ENCODE data around the gene MOB4.
"Not testable (repeated sequence)": the region's sequence is repeated elsewhere in the genome, so short reads cannot be mapped to it uniquely, and the experiment has no call there.

The MOB4 gene

DNA sequence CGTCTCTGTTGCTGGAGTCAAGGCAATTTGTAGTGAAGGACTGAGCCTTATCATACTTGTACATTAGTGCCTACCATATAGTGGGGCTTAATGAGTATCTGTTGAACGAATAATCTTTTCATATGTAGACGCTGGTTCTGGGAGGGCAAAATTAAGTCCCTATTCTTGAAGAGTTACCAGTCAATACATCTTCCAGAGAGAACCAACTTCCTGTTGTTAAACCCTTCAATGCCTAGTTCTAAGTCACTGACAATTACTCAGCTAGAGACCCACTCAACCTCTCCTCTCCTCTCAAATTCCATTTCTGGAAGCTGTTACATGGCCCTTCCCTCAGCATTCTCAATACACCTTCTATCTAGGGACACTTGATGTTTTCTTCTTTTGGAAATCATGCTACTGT is 1.1 kb upstream of the MOB4 start:
- DNase-seq (ENCODE audit: low read depth): no peak

DNA sequence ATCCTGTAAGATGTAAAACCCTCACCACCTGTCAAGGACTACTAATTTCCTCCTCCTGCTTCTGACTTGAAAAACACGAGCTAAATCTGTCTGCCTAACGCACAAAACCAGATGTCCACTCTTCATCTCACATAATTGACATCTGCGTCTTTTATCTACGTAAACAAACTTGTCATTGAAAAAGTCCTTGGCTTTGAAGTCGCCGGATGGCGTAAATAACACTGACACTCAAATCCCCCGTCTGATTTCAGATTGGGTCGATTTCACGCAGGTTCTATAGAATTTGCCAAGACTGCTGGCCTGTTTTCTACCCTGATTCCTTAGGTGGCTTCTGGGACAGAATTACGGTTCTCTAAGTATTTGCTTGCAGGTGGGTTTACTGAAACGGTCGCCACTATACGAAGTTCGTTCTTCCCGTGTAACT is 539 bp upstream of the MOB4 start:
- no peak for DNase-seq (ENCODE audit: low read depth)

DNA sequence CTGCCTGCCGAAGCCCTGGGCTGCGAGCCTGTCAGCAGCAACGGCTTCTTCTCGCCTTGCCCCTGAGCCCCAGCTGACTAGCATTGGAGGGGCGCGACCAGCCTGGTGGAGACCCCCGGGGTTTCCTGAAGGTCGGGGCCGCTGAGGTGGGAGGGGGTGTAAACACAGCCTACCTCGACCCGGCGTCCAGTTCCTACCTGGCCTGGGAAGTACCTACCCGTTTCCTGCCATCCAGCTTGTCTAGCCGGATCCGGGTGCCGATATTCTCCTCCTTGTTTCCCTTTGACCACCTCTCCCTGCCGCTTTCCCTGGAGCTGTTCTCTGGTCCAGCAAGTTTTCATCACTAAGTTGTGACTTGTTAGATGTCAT is 511 bp downstream of the MOB4 start:
- DNase-seq (ENCODE audit: low read depth): no peak

- DNase-seq (ENCODE audit: low read depth): no peak
Observed at GRCh38 chr2:197517150-197517549, 1.3 kb downstream of the MOB4 start.

DNA sequence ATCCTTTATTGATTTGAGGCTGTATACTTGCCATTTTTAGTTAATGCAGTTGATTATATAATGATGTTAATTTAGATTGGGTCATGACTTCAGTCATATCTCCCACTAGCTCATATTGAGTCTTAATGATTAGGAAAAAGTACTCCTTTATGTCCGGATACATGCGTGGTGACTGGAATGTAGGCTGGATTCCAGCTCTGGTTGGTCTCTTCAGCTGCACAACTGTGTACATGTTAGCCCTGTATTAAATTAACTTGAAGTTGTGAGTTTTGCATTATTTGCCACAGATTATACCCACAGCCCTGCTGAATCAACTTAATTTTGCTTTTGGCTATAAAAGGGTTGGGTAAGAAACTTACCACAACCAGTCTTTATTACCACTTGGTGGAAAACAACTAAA is 22.5 kb downstream of the MOB4 start:
- no peak for DNase-seq (ENCODE audit: low read depth)

- no peak for DNase-seq (ENCODE audit: low read depth)
Observed at GRCh38 chr2:197539734-197540133, 23.9 kb downstream of the MOB4 start.

DNA sequence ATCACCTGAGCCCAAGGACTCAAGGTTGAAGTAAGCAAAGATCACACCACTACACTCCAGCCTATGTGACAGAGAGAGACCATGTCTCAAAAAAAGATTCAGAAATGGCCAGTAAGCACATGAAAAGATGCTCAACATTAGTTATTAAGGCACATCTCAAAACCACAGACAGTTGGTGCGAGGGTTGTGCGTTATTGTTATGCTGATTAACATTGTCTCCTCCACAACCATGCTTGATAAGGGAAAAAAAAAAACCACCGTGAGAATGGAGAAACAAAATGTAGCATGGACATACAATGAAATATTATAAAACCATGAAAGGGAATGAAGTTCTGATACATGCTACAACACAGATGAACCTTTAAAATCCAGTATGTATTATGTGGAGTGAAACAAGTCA is 27.3 kb downstream of the MOB4 start:
- DNase-seq (ENCODE audit: low read depth): no peak

GRCh38 chr2:197547163-197547900 is 31.5 kb downstream of the MOB4 start:
- DNase-seq (ENCODE audit: low read depth): no peak

GRCh38 chr2:197548582-197548981 is 32.7 kb downstream of the MOB4 start:
- DNase-seq (ENCODE audit: low read depth): no peak

DNA sequence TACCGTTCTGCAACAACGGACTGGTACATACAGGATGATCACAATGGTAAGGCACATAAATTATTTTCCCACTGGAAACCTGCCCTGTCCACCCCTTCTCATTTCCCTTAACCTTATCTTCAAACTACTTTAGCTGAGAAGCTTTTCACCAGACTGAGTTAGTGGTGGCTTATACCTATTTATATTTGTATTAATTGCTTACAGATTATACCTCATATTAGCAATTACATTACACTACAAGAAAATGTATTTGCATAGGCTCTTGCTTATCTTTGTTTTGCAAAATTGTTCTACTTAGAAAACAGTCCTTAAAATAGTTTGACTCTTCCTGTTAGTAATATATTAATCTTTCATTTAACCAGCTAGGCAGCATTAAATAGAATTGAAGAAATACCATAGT is 35.4 kb downstream of the MOB4 start:
- not testable (repeated sequence) for DNase-seq (ENCODE audit: low read depth)

GRCh38 chr2:197555467-197555866 is 39.6 kb downstream of the MOB4 start:
- no peak for DNase-seq (ENCODE audit: low read depth)

DNA sequence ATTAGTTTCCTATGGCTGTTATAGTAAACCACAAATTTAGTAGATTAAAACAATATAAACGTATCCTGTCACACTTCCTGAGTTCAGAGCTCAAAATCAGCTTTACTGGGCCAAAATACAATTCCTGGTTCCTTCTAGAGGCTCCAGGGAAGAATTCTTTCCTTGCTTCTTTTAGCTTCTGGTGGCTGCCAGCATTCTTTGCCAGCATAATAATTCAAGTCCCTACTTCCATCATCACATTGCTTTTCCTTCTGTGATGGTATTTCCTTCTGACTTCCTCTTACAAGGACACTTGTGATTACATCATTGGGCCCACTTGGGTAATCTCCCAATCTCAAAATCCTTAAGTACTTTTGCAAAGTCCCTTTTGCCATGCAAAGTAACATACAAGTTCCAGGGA is 40.6 kb downstream of the MOB4 start:
- DNase-seq (ENCODE audit: low read depth): no peak

DNA sequence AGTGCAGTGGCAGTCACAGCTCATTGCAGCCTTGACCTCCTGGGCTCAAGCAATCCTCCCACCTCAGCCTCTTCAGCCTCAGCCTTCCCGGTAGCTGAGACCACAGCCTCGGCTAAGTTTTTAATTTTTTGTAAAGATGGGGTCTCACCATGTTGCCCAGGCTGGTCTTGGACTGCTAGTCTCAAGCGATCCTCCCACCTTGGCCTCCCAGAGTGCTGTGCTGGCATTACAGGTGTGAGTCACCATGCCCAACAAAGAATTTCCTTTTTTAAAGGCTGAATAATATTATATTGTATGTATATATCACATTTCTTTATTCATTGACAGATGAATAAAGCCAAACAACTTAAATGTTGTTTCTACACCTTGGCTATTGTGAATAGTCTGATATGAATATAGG is 42.5 kb downstream of the MOB4 start:
- DNase-seq (ENCODE audit: low read depth): no peak

DNA sequence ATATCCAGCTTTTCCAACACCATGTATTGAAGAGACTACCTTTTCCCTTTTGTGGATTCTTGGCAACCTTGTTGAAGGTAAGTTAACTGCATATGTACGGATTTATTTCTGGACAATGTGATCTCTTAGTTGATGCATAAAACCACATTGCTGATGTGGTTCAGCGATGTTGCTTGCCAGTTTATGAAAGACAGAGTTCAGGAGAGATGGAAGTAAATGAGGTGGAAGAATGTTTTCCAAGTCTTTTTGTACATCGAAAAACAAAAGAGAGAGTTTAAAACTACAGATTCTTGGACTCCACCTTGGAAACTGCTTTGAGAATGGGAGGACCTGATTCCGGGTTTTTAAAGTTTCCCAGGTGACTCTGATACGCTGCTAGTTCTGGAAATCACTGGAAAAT is 43.8 kb downstream of the MOB4 start:
- DNase-seq (ENCODE audit: low read depth): no peak

GRCh38 chr2:197560146-197560665 is 44.3 kb downstream of the MOB4 start:
- no peak for DNase-seq (ENCODE audit: low read depth)

- DNase-seq (ENCODE audit: low read depth): no peak
Observed at GRCh38 chr2:197571627-197572271, 55.9 kb downstream of the MOB4 start.

DNA sequence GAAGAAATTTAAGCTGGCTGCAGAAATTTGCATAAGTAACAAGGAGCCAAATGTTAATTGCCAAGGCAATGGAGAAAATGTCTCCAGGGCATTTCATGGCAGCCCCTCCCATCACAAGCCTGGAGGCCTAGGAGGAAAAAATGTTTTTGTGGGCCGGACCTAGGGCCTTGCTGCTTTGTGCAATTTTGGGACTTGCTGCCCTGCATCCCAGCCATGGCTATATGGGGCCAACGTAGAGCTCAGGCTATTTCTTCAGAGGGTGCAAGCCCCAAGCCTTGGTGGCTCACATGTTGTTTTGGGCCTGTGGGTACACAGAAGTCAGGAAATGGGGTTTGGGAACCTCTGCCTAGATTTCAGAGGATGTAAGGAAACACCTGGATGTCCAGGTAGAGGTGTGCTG is 57.7 kb downstream of the MOB4 start:
- DNase-seq (ENCODE audit: low read depth): no peak

DNA sequence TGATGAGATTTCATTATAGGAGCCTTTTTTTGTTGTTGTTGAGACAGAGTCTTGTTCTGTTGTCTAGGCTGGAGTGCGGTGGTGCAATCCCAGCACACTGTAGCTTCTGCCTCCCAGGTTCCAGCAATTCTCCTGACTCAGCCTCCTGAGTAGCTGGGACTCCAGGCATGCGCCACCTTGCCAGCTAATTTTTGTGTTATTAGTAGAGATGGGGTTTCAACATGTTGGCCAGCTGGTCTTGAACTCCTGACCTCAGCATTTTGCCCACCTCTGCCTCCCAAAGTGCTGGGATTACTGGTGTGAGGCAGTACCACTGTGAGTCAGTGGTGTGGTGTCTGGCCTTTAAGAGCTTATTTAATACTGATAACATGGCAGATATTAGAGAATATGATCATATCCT is 60.1 kb downstream of the MOB4 start:
- no peak for DNase-seq (ENCODE audit: low read depth)

DNA sequence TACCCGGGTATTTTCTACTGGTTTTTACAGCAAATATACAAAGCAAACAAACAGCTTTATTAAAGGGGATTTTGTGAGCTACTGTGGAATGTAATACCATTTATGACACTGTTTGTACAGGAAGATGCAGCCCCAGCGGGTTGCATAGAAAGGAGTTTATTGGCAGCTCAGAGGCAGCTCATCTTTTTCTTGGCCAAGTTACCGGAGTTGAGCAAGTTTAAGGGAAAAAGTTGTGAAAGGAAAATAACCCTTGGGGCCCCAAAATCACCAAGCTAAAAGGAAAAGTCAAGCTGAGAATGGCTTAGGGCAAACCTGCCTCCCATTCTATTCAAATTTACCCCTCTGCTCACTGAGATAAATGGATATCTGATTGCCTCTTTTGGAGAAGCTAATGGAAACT is 60.8 kb downstream of the MOB4 start:
- DNase-seq (ENCODE audit: low read depth): no peak

DNA sequence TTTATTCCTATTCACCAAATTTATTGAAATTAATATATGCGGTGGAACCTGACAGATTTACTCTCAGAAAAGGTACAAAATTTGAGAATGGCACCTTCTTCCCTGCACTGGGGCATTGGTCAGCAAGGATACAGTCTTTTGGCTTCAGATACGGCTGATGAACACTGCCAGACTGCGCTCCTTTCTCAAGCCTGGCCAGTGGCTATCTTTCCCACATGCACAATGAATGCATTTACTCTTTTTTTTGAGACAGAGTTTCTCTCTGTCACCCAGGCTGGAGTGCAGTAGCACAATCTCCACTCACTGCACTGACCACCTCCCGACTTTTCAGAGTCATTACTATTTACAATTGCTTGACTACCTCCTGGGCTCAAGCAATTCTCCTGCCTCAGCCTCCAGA is 61.6 kb downstream of the MOB4 start:
- DNase-seq (ENCODE audit: low read depth): no peak

- not testable (repeated sequence) for DNase-seq (ENCODE audit: low read depth)
Observed at GRCh38 chr2:197578294-197578693, 62.4 kb downstream of the MOB4 start.

- DNase-seq (ENCODE audit: low read depth): not testable (repeated sequence)
Observed at GRCh38 chr2:197580166-197580565, 64.3 kb downstream of the MOB4 start.

GRCh38 chr2:197587255-197587654 is 71.4 kb downstream of the MOB4 start:
- not testable (repeated sequence) for DNase-seq (ENCODE audit: low read depth)

Data from activated gamma-delta T cell treated with anti-CD3 and anti-CD28 coated beads, Interleukin-2, amount 50 U/mL, for 16 hours (primary cell).